MG63 (cell line): Measurements from ENCODE around the gene EPB41L5. TPM values are rescaled to one million over a fixed set of nuclear protein-coding genes. Genes with fewer than 3 reads are reported as not detected.

Experiments used
- DNase-seq: peaks from one replicate; pipeline ENCODE4 v3.0.0-alpha.2; 2020
- H3K27me3 ChIP-seq: fragments of 250-450 bp; sonication (Bioruptor Pico); 2 replicates; pipeline ENCODE4 v1.5.1; 2020; ENCODE audit warnings: mild to moderate bottlenecking, moderate library complexity
- H3K36me3 ChIP-seq: fragments of 250-450 bp; sonication (Bioruptor Pico); 2 replicates; pipeline ENCODE4 v1.5.1; 2020; ENCODE audit warnings: mild to moderate bottlenecking, moderate library complexity
- H3K4me3 ChIP-seq: fragments of 250-450 bp; sonication (Bioruptor Pico); 2 replicates; pipeline ENCODE4 v1.5.1; 2020; ENCODE audit warnings: mild to moderate bottlenecking, moderate library complexity
- H3K9me3 ChIP-seq: fragments of 250-450 bp; sonication (Bioruptor Pico); 2 replicates; pipeline ENCODE4 v1.5.1; 2020; ENCODE audit warnings: mild to moderate bottlenecking, moderate library complexity
- total RNA-seq: library from RNA; depleted of rRNA; stranded (reverse); fragments of >200 nt; shearing (Covaris generic); gene quantifications from 2 replicates; pipeline ENCODE4 v1.2.3, GENCODE V29; 2014; ENCODE audit warnings: low replicate concordance; rRNA removed

The EPB41L5 gene
- total RNA-seq, 1 experiment from 2014 or later: 11.8 TPM

DNA sequence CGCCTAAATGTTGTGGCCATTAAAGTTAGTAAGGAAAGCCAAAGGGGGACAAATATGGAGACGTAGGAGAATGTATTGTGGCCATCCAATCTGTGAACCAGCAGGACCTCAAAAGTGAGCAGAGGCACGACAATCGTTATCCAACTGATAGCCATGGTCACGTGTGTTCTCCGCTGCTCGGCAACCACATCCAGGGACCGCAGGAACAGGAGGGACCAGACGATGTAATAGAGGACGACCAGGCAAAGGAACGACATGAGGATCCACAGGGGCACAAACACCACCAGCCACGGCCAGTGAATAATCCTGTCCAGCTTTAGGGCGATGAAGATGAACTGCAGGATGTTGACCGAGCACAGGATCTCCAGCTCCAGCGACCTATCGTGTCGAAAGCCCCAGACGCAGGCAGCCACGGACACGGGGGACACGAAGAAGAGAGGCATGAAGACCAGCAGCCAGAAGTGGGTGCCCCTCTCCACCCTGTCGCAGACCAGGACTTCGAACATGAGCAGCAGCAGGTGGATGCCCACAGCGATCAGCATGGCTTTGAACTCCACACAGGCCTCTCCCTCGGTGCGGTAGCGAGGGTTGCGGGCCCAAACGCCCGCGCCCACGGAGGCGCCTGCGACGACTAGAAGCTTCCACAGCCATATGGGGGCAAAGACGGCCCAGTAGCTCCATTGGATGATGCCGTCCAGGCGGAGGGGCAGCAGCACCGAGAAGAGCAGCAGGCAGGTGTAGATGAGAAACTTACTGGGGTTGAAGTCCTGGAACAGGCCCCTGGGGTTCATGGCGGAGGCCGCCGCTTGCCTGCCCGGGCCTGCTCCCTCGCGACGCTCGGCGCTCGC, 209.5 kb downstream of the EPB41L5 start:
- peaks cover 38% of the 10 kb centered on the region for H3K36me3 ChIP-seq
- H3K9me3 ChIP-seq: no peaks in the 10 kb centered on the region
- H3K4me3 ChIP-seq: peak overlapping the region; percentile 54
- DNase-seq: no peak
- H3K27me3 ChIP-seq: no peaks in the 10 kb centered on the region

DNA sequence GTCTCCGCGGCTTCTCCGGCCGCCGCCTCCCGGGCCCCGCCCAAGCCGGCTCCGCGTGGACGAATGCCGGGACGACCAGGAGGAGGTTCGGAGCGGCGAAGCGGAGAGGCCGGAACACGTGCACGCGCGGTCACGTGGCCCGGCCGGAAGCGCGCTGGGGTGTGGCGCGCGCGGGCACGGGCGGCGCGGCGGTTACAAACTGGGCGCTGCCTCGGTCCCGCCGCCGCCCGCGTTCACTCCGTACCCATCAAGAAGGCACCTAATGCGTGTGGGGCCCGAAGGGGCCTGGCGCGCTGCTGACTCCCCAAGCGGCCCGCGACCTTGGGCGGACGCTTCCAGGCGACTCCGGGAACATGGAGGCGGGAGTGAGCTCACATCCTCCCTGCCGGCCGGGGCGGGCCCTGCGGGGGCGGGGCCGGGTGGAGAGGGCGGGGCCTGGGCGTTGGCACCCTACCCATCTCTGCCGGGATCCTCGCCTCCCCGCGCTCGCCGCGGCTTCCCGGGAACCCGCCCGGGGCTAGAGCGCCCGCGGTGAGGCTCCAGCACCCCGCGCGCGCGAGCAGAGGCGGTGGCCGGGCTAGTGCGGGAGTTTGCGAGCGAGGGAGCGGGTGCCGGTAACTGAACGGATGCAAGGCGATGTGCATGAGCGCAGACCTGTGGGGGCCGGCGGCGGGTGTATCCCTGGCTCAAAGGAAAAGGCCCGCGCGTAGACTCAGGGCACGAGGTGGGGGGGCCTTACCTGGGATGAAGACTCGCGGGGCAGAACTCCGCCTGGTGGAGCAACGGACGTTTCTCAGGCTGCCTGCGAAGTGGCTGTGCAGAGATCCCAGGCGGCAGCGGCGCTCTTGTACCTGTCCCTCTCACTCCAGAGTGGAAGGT, 210.4 kb downstream of the EPB41L5 start, which contains the start of gene TMEM185B:
TMEM185B (minus strand) TSS at position 367 of the 879 bp plus-strand sequence. CDS start 424 bp downstream, outside the sequence.
- Histone ChIP-seq H3K9me3 (no peaks in the 10 kb centered on the region), H3K27me3 (no peaks in the 10 kb centered on the region), H3K4me3 (peak within 1 kb of the TSS; percentile 54), H3K36me3 (peaks cover 38% of the 10 kb centered on the region)
- peak; percentile 81 for DNase-seq

DNA sequence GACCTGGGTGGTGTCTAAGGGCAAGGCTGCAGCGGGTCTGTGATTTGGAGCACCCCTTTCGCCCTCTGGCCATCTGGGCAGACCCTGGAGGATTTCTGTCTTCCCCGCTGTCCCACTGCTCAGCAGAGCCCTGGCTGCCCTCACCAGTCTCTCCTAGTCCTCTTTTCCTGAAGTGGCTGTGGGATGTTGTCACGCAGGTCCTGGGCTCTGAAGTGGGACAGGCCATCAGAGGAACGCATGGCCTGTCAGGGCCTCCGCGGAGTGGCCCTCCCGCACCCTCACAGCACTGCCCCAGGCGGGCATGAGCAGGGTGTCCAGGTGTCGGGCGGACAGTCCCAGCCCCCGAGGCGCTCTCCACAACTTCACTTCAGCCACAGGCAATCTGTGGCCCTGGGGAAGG, 211.4 kb downstream of the EPB41L5 start:
- Histone ChIP-seq H3K9me3 (no peaks in the 10 kb centered on the region), H3K4me3 (no peak overlapping the region), H3K36me3 (peaks cover 33% of the 10 kb centered on the region), H3K27me3 (no peaks in the 10 kb centered on the region)
- no peak for DNase-seq

DNA sequence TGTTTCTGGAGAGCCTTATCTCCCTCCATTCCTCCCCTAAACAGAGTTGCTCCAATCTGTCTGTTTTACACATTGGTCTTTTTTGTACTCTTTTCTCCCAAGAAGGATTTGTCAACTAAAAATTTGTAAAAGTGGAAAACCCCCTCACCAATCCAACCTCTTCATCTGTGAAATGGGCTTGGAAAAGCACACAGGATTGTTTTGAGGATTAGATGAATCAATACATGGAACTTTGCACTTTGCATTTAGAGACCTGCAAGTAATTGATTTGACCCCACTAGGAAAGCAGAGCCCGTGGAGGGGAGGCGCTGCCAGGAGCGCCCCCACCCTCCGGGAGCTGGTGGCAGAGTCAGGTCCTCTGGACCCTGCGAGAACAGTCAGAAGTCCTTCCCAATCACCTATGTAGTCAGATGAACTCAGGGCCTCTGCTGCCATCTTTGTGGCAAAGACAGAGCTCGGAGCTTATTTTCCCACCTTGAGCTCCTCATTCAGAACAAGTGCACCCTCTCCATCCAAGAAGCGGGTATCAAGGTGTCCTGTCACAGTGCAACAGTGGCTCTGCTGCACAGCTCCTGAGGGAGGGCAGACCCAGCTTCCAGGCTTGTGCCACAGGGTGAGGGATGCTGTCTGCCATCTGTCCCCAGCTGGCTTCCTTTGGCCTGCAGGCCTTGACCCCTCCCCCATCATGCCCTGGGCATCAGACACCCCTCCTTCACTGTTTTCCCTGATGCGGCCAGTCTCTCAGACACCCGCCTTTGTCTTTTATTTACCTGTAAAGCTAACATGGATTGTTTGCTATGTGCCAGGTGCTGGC, 212.1 kb downstream of the EPB41L5 start:
- no peaks in the 10 kb centered on the region for H3K9me3 ChIP-seq
- no peaks in the 10 kb centered on the region for H3K27me3 ChIP-seq
- no peak overlapping the region for H3K4me3 ChIP-seq
- no peak for DNase-seq
- H3K36me3 ChIP-seq: peaks cover 26% of the 10 kb centered on the region

DNA sequence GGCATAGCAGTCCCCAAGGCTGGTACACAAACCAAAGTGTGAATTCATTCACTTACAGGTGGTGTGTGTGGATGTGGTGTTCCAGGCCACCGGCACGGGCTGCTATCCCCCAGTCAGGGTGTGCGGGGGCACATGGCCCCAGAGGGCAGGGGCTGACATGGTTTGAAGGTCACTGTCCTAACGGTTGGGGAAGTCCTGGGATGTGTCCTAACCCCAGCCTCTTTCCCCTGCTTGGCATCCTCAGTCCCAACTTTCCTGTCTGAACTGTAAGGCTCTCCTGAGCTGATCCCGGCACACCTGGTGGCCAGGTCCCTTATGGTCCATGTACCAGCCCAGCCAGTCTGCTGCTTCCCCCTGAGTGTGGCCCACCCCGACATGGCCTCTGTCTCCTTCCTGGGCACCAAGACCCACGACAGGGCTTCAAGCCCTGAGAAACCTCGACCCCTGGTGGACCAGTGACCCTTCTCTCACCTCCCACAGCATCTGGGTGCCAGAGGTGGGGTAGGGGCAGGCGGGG, 212.7 kb downstream of the EPB41L5 start:
- no peak for DNase-seq
- H3K27me3 ChIP-seq: no peaks in the 10 kb centered on the region
- peaks cover 20% of the 10 kb centered on the region for H3K36me3 ChIP-seq
- H3K9me3 ChIP-seq: no peaks in the 10 kb centered on the region
- no peak overlapping the region for H3K4me3 ChIP-seq

DNA sequence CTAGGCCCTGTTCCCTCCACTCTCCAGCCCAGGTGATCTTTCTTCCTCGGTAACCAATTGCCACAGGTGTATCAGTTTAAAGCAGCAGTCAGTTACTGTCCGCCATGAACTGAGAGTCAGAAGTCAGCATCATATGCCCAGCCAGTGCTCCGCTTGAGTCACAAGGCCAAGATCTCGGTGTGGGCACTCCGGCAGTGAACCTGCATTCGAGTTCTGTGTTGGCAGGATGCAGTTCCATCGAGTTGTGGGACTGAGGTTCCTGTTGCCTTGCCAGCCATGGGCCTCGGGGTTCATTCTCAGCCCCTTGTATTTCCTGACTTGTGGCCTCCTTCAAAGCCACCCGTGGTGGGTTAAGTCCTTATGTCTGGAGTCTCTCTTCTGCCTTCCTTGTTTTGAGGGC, 213.4 kb downstream of the EPB41L5 start:
- Histone ChIP-seq H3K4me3 (no peak overlapping the region), H3K9me3 (no peaks in the 10 kb centered on the region), H3K27me3 (no peaks in the 10 kb centered on the region), H3K36me3 (peaks cover 14% of the 10 kb centered on the region)
- DNase-seq: no peak

DNA sequence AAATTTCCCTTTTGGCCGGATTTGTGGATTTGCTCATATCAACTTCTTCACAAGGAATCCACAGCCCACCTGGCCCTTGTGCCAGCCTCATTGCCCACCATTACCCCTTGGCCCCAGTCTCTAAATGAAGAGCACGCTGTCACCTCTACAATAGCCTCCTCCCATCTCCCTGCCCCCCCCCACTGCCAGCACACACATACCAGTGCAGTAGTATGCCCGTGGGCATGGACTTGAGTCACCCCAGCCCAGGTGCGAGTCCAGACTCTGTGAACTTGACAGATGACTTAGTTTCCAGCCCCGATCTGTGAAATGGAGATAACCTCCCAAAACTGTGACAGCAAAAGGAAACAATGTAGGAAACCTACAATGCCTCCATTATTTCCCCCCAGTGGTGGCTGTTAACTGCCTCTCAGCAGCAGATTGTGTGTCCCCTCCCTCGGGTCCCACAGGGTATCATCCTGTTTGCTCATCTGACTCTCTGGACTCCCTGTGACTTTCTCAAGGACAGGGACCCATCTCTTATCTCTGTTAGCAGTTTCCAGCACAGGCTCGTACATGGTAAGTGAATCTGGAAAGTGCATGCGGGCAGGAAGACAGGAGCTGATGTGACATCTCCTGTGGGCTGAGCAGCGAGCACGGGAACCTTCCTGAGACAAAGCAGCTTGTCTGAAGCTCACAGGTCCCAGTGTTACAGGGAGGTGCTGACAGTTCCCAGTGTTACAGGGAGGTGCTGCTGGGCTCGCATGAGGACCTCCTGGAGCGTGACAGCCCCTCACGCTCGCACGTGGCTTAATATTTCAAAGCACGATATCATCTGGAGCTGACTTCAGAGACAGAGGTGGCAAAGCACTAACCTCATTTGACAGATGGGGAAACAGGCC, 214.5 kb downstream of the EPB41L5 start:
- Histone ChIP-seq H3K9me3 (no peaks in the 10 kb centered on the region), H3K36me3 (peaks cover 4% of the 10 kb centered on the region), H3K27me3 (no peaks in the 10 kb centered on the region), H3K4me3 (no peak overlapping the region)
- no peak for DNase-seq

DNA sequence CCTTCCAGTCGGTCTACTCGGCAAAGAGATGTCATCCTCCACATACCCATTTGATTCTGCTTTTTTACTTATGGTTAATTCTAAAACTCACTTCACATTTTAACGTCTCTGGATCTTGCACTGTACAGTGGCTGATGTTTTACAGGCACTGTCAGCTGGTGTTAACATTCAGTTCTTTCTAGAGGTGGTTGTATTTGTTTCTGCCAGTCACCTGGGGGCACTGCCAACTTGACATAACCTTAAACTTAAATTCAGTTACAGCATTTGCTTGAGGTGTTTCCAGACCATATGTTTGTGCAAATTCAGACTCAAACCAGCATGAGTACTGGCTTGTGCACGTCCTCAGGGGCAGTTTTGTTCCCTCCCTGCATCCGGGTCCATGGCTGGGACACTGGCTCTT, 215.6 kb downstream of the EPB41L5 start:
- H3K27me3 ChIP-seq: no peaks in the 10 kb centered on the region
- DNase-seq: no peak
- no peaks in the 10 kb centered on the region for H3K9me3 ChIP-seq
- no peaks in the 10 kb centered on the region for H3K36me3 ChIP-seq
- no peak overlapping the region for H3K4me3 ChIP-seq

Other genes with a start within 250 kb of the EPB41L5 start
- gene TMEM185B, start 210.3 kb downstream of the EPB41L5 start, total RNA-seq: 31.5 and 33.4 TPM in 2 replicates
- 88.6 and 110 TPM in 2 replicates for gene RALB, start 239.8 kb downstream of the EPB41L5 start, total RNA-seq